Right renal cortex interstitium (tissue), 3 donors: ENCODE results near the gene MAPK8. TPM values are rescaled to one million over a fixed set of nuclear protein-coding genes. Genes with fewer than 3 reads are reported as not detected.
"Not testable (repeated sequence)": the region's sequence is repeated elsewhere in the genome, so short reads cannot be mapped to it uniquely, and the experiment has no call there.

ENCODE experiments used
- DNase-seq, 3 donors: peaks; one replicate each; pipeline ENCODE4 v3.0.0-alpha.2; 2013; ENCODE audit warnings: low read depth in 3 of 3, low spot score in 2 of 3
- polyA plus RNA-seq, 3 donors: library from polyadenylated mRNA; unstranded; fragments of 120-200 nt; gene quantifications; one replicate each; pipeline ENCODE4 v1.2.1, GENCODE V29; 2013; ENCODE audit not compliant: insufficient read length in 3 of 3

Gene MAPK8
- polyA plus RNA-seq, 3 donors = 68.7 to 79.9 (median 77.5) TPM

DNA sequence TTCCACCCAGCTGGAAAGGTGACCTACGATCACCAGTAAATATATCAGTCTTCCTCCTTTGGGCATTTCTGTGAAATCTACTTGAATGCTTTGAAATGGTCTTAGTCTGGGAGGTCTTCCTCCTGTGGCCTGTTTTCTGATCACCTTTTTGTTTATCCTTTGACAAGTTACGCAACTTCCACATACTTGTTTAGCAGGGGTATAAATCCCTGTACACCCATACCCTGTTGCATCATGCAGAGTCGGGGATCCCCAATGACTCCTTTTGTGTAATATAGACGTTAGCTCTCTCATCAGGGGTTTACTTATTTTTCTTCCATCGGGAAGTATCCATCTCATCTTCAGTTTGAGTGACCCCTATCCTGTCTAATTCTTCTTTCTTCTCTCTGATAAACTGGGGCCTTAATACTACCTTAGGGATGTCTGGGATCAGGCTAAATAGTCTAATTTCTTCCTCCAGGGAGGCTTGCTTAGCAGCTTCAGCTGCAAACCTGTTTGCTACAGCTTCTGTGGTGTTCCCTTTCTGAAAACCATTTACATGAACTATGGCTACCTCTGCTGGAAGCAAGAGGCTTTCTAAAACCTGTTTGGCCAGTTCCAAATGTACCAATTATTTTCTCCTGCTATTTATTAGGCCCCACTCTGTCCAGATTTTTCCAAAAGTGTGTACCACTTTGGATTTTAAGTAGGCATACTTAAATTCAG, 25.8 kb downstream of the MAPK8 start:
- no peak for DNase-seq

- no peak for DNase-seq
These were observed 26.4 kb downstream of the MAPK8 start for GRCh38 chr10:48332871-48333216.

- DNase-seq = no peak
These were observed 27.4 kb downstream of the MAPK8 start for GRCh38 chr10:48333856-48334255.

DNA sequence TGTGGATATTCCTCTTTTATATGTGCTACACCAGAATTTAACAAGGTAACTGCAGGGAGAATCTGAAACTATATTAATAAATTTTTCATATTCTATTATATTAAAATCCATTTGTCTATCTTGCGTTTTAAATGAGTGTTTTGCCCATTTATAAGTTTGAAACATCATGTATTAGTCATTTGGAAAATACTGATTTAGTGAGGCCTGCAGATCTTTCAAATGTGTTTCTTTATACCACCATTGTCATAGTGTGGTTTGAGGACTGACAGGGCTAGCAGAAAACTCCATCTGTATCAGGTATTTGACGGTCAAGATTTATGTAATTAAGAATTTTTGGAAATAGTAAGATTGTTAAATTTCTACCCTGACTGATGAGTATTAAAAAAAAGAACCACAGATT, 29.3 kb downstream of the MAPK8 start:
- no peak for DNase-seq

DNA sequence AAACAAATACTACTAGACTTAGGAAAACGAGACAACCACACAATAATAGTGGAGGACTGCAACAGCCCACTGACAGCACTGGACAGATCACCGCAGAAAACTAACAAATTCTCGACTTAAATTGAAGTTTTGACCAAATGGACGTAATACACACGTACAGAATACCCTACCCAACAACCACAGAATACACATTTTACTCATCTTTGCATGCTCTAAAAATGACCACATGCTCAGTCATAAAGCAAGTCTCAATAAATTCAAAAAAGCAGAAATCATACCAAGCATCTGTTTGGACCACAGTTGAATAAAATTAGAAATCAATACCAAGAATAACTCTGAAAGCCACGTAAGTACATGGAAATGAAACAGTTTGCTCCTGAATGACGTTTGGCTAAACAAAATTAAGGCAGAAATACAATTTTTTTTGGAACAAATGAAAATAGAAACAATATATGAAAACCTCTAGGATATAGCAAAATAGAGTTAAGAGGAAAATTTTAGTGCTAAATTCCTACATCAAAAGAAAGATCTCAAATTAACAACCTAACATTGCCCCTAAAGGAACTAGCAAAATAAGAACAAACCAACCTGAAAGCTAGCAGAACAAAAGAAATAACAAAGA, 30.6 kb downstream of the MAPK8 start:
- no peak for DNase-seq

DNA sequence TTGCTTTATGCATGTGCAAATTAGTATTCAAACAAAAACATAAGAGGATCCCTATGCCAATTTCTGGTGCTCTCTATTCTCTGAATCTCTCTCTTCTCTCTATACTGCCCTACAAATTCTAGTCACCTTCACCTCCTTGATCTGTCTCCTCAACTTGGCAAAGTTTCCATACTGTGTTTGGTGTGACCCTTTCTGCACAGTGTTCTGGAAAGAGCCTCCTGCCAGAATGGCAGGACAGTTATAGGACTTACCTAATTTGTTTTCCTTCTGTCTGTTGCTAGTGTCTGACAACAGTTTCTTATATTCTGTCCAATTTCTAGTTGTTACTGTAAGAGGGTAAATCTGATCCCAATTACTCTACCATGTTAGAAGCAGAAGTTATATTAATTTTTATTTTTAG, 34.3 kb downstream of the MAPK8 start:
- no peak for DNase-seq

DNA sequence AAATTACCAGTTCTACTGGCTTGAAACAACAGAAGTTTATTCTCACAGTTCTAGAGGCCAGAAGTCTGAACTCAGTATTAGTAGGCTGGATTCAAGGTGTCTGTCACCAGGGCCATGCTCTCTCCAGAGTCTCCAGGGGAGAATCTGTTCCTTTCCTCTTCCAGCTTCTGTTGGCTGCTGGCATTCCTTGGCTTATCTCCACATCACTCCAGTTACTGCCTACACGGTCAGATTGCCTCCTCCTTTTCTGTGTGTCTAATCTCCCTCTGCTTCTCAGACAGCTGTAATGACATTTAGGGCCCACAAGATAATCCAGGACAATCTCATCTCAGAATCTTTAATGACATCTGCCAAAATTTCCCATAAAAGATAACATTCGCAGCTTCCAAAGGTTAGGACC, 36.6 kb downstream of the MAPK8 start:
- no peak for DNase-seq

DNA sequence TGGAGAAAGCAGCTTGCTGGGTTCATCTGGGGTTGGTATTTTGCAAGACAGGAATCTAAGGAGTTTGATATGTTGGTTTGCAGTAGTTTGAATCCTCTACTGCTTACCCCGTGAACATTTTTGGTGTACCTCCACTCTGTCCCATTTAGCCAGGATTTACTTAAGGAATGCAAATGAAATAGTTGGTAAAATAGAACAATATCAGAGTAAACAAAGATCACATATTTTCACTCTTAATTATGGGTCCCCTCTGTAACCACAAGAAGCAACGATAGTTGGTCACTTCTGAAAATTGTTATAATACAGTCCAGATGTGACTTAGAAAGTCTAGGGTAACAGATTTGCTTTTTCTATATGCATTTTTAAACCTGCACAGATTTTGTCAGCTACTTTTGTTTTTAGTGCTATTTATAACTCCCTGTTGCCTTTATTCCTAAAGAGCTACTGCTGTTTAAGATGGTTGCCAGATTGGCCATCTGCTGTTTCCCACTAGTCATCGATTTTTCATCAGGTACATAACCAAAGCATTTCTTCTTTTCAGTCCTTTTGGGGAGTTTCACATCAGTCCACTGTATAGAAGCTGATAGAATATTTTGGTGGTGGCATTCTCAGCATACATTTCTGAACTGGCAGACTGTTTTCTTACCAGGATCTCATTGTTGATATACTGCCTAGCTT, 37.6 kb downstream of the MAPK8 start:
- DNase-seq = no peak

- not testable (repeated sequence) for DNase-seq
These were observed 39.8 kb downstream of the MAPK8 start for GRCh38 chr10:48346248-48346647.

DNA sequence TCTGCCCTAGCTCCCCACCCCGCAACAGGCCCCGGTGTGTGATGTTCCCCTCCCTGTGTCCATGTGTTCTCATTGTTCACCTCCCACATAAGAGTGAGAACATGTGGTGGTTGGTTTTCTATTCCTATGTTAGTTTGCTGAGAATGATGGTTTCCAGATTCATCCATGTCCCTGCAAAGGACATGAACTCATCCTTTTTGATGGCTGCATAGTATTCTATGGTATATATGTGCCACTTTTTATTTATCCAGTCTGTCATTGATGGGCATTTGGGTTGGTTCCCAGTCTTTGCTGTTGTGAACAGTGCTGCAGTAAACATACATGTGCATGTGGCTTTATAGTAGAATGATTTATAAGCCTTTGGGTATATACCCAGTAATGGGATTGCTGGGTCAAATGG, 41.1 kb downstream of the MAPK8 start:
- DNase-seq = not testable (repeated sequence)

GRCh38 chr10:48347943-48348342, 41.5 kb downstream of the MAPK8 start:
- DNase-seq = not testable (repeated sequence)

- DNase-seq = no peak
These were observed 46.8 kb downstream of the MAPK8 start for GRCh38 chr10:48353246-48353645.

DNA sequence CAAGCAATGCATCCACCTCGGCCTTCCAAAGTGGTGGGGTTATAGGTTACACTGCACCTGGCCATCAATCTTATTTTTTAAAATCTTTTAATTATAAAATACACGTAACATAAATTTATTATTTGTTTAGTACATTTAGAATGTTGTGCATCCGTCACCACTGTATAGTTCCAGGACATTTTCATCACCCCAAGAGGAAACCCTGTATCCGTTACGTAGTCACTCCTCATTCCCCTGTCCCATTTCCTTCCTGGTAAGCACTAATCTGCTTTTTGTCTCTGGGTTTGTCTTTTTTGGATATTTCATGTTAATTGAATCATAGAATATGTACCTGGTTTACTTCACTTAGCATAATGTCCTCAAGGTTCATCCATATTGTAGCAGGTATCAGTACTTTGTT, 51.2 kb downstream of the MAPK8 start:
- DNase-seq = no peak

- no peak for DNase-seq
These were observed 51.7 kb downstream of the MAPK8 start for GRCh38 chr10:48358162-48358561.

DNA sequence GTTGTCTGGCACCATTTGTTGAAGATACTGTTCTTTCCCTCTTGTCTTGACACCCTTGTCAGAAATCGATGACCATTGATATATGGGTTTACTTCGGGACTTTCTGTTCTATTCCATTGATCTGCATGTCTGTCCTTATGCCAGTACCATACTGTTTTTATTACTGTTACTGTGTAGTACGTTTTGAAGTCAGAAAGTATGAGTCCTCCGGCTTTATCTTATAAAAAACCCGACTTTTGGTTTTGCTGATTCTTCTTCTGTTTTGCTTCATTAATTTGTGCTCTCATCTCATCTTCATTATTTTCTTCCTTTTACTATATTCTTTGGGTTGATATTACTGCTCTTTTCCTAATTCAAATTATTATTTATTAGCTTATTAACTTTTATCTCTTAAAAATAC, 52.4 kb downstream of the MAPK8 start:
- DNase-seq = no peak

DNA sequence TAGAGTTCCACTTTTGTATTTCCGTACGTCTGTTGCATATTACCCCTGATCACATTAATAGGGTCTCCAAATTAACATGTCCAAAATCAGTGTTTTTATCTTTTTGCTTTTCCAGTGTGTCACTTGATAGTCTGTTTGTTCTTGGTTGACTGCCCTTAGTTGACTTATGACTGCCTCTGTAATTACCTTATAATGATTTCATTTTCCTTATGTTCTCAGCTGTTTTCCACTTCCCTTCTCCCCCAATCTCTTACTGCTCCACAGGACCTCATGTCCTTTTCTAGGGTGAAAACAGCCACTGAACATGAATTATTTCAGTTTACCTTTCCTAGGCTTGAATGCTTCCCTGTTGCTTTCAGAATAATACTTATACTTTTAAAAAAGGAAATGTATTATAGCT, 54.7 kb downstream of the MAPK8 start:
- no peak for DNase-seq

DNA sequence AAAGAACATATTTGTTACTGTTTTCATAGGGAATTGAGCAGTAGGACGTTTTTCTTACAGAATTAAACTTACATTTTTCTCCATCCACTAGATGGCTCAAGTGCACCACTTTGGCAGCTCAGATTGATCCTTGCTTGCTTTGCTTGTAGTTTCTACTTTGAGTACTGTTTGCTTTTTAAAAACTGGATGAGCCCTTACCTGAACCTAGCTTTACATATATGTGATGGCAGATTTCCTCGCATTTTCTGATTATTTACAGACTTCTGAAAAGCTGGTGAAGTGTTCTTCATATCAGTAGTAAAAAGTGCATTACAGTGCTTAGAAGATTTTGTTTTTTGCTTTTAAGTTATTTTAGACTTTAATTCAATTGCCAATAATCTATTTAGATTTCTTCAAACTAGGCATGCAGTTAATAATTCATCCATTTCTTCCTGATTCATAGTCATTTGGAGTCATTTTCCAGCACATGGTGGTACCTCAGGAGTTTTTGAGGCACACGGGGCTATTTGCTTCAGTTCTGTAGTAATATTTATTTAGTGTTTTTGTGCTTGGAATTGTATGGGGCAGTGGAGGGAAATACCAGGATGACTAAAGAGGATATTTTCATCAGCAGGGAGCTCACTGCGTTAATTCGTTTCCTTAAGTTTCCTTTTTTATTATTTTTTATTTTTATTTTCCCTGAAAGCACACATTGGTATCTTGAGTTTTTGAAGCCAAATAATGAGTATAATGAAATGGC, 57.3 kb downstream of the MAPK8 start:
- peak in 1 of 3 donors; percentile 46 for DNase-seq

DNA sequence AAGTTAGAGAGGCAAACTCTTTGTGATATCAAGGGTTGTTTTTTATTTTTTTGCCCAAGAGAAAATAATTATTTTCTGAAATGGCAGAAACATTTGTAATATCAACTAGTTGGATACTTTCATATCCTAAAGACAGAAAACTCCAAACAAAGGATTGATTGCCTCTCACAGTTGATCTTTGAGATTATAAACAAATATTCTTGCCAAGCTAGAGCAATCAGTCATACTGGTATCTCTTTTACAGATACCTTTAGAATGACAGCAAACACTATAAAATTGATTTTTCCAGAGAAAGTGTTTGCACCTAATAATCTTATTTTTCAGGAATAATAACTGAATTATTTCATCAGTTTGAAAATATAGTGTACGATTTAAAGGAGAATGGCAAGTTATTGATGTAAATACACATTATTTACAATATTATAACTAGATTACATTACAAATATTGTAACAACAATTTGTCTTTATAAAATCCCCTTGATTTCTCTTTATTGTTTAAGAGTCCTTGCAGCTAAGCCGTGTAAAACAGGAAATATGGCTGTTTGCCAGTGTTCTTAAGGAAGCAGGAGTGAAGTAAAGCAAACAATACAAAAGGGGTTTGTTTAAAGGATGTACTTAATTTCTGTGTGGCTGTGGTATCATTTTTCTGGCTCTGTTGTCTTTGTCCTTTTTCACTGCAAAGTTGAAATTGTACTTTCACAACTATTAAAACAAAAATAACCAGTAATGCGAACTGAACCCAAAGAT, 58.4 kb downstream of the MAPK8 start:
- no peak for DNase-seq

DNA sequence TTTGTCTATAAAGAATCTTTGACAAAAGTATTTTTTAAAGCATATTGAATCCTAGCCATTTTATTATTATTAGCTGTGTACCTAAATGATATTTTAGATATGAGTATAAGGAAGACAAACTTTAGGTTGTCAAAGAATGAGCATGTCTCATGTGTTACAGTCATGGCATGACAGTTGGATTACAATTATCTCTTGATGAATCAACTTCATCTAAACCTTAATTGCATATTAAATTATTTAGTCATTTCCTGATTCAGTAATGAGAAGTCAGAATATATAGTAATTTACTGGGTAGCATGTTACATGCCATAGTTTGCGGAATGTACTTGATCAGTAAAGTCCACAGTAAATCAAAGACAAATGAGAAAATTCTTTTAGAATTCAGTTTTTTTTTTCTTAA, 59.2 kb downstream of the MAPK8 start:
- DNase-seq = no peak

- DNase-seq = no peak
These were observed 59.8 kb downstream of the MAPK8 start for GRCh38 chr10:48366261-48366660.

GRCh38 chr10:48369501-48369900, 63.0 kb downstream of the MAPK8 start:
- DNase-seq = no peak
